GM19193 (cell line): ENCODE data around the gene RPL3.
A peak's percentile ranks its signal among the peaks of the same experiment; 100 is the strongest.

Source experiments
- POLR2A ChIP-seq: IDR thresholded peaks from 4 replicates; pipeline ENCODE4 v1.6.1; 2011; ENCODE audit not compliant: insufficient read depth, insufficient read length; ENCODE audit errors: extremely low read depth

RPL3 gene

DNA sequence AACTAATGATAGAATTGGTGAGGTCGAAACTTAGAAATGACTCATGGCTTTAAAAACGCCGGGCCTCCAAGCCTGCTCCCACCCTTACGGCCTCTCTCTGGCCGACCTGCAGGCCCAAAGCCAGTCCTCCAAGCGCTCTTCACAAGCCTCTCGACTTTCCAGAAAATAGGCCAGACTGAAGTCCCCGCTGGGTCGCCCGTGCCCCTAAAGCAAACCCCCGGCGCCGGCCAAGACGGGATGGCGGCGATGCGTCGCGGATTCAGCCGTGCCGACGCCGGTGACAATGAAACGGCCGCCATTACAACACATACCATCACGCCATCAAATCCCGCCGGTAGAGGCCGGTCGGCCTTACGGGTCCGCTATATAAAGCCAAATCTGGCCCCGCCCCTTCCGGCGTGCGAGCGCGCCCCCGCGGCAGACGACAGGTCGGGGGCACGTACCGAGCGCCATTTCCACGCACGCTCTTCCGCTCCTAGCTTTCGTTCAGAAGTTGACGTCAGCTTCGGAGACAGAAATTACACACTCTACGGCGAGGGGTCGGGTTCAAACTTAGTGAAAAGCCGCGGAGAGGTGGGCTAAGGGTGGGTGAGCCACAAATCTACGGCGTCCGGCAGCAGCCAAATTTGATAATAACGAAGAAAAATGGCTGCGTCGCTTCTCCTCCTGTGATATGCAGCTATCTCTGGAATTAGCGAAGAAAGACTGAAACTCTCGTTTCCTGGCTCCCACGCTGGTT lies at the start of gene RPL3:
Gene RPL3 (minus strand): TSS at position 340 of the 739 bp plus-strand sequence. CDS start 26 bp downstream, at position 314.
- TF ChIP-seq POLR2A: peak; percentile 100

- TF ChIP-seq POLR2A: no peak
These were observed 49.8 kb upstream of the RPL3 start for GRCh38 chr22:39369186-39369585.

DNA sequence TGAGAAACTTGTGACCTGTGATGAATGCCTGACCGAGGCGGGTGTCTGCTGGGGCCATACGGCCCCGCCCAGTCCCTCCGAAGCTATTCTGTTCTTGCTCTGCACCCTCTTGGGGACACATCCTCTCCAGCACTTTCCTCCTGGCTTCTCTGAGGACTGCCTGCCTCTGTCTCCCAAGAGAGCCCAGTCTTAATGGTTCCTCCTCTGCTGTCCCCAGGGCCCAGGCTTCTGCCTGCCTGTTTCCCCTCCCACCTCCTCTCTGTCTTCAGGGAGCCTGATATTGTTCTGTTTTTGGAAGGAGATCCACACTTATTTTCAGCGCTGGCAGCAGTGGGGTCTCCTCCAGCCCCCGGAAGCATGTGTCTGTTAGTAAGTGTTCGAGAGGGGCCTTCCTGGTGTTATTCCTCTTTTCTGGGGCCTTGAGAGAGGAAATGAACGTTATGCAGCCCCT lies 49.1 kb upstream of the RPL3 start:
- TF ChIP-seq POLR2A: no peak

- TF ChIP-seq POLR2A: no peak
These were observed 47.6 kb upstream of the RPL3 start for GRCh38 chr22:39367035-39367434.

DNA sequence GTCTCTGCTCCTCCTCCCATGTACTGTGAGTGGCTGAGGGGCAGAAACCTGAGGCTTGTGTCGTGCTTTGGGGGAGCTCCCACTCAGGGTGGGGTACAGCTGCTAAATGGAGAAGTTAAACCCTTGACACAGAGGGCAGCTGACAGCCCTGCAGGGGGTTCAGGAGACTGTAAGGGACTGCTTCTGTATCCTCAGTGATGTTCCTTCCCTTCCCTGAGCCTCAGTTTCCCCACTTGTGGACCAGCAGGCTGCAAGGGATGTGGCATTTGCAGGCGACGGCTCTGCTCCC lies 46.0 kb upstream of the RPL3 start:
- no peak for TF ChIP-seq POLR2A

DNA sequence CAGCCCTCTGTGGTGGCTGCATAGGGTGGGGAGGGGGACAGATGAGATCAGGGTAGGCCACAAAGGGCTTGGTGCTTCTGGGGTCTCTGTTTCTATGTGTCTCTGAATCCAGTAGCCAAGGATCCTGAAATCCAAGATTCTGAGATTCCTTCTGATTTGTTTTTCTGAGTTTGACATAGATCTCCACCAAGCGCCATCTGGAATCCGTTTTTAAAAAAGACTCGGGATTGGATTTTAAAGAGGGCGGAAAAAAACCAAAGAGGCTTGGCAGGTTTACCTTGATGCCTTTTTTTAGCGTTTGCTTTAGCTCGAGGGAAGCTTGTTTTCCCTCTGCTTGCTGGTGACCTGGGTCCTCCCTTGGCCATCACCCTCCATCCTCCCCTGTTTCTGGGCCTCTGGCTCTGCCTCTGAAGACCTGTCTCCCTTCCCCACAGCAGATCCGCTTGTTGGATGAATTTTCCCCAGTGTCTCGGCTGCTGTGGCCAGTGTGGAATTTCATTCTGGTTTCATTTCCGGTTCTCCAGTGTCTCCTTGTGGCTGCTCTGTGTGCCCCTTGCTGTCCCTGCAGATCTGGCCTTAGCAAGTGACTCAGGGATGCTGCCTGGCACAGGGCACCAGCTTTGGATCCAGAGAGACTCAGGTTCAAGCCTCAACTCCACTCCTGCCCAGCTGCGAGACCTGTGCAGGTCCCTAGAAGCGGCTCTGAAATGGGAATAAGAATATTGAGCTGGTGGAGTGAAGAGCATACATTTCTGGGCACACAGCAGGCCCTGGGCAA lies 45.5 kb upstream of the RPL3 start:
- no peak for TF ChIP-seq POLR2A

GRCh38 chr22:39363751-39364515 lies 44.5 kb upstream of the RPL3 start:
- TF ChIP-seq POLR2A: no peak

- no peak for TF ChIP-seq POLR2A
These were observed 43.5 kb upstream of the RPL3 start for GRCh38 chr22:39362932-39363331.

DNA sequence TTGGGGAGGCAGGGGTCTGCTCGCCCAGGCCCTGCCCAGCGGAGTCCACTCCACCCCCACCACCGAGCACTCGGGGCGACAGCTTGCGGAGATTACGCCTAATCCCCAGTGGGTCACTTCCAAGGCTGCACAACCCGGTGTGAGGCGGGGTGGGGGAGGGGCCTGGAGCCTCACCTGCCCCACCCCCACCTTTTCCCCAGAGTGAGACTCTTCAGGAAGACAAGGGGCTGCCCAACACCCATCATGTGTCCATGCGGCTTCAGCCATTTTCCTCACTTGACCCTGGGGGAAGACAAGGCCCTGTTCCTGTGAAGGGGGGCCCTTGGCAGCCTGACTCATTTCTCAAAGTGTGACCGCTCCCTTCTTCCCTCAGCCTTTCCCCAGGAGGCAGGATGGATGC lies 42.8 kb upstream of the RPL3 start:
- TF ChIP-seq POLR2A: no peak

- TF ChIP-seq POLR2A: no peak
These were observed 42.1 kb upstream of the RPL3 start for GRCh38 chr22:39361496-39361895.

DNA sequence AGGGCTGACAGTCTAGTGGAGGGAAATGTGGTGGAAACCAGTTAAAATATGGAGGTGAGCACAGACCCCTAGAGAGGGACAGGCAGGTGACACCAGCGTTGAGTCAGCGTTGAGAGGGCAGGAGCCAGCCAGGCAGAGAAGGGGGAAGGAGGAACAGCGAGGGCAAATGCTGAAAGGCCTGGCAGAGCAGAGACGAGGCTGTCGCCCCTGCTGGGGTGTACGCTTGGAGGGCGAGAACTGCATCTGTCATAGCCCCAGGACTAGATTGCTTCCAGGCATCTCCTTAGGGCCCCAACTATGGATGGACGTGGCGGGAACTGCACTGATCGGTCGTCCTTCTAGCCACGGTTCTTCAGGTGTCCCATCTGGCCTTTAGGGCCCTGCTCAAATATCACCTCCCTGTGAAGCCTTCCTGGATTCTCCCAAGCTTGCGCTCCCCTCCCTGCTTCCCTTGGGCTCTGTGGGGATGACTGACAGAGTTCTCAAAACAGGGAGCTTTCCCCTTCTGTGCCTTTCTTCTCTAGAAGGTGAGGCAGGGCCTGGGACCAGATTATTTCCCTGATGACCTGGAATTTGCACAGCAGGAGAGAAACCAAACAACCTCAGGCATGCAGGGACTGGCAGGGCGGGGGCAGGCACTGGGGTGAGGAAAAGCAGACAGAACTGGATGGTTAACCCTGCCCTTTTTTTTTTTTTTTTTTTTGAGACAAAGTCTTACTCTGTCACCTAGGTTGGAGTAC lies 41.4 kb upstream of the RPL3 start:
- TF ChIP-seq POLR2A: no peak

- TF ChIP-seq POLR2A: no peak
These were observed 40.8 kb upstream of the RPL3 start for GRCh38 chr22:39360242-39360641.

DNA sequence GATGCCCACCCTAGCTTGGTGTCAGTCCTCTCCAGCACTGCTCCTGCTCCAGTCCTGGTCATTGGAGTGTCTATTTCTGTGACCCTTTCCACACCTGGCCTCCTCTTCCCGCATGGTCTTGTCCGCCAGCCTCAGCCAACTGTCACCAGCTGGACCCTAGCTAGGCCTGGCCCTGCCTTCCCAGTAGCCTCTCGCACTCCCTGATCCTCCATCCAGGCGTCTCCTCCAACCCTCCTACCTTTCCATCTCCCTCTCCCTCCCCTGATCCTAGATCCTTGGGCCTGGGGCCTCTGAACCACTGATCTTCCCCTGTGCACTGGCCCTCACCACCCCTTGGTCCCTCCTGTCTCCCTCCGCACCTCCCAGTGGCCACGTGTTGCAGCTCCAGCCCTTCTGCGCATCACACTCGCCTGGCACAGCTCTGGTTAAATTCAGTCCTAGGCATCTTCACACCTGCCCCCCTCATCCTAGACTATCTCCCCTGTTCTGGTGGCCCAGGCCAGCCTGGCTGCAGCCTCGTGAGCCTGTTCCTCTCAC lies 40.3 kb upstream of the RPL3 start:
- TF ChIP-seq POLR2A: no peak

- no peak for TF ChIP-seq POLR2A
These were observed 37.0 kb upstream of the RPL3 start for GRCh38 chr22:39356464-39356863.

- no peak for TF ChIP-seq POLR2A
These were observed 35.7 kb upstream of the RPL3 start for GRCh38 chr22:39355080-39355479.

DNA sequence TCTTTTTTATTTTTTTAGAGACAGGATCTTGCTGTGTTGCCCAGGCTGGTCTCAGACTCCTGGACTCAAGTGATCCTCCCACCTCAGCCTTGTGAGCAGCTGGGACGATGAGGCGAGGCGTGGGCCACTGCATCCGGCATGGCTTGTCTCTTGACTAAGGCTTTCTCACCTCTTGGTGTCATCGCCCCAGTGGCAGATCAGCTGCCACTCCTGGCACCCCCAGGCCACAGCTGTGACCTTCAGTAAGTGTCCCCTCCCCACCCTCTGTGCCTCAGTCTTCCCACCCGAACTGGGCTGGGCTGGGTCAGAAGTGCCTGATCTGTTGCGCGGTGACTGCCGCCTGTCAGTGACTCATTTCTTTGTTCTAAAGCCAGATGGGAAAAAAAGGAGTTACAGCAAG lies 33.9 kb upstream of the RPL3 start:
- TF ChIP-seq POLR2A: no peak
